Mesendoderm (in vitro differentiated cells): ENCODE data around the gene ULBP2.
"Not testable (repeated sequence)": the region's sequence is repeated elsewhere in the genome, so short reads cannot be mapped to it uniquely, and the experiment has no call there.

Experiments used
- DNase-seq: peaks from one replicate; pipeline ENCODE4 v3.0.0; 2013
- H2AK5ac ChIP-seq: 2 replicates; pipeline ENCODE4 v1.6.1; 2013; ENCODE audit warnings: low read length, inconsistent platforms
- H2BK120ac ChIP-seq: 2 replicates; pipeline ENCODE4 v1.6.1; 2013; ENCODE audit warnings: low read depth, mild to moderate bottlenecking, low read length, moderate library complexity, mixed read lengths
- H2BK15ac ChIP-seq: replicated peaks from 2 replicates; pipeline ENCODE4 v1.6.1; 2013; ENCODE audit warnings: low read depth, mild to moderate bottlenecking, moderate library complexity
- H2BK5ac ChIP-seq: 2 replicates; pipeline ENCODE4 v1.6.1; 2013; ENCODE audit warnings: low read length, inconsistent platforms
- H3K18ac ChIP-seq: 2 replicates; pipeline ENCODE4 v1.6.1; 2013; ENCODE audit warnings: mild to moderate bottlenecking, low read length, mixed read lengths
- H3K23ac ChIP-seq: one replicate; pipeline ENCODE4 v1.6.1; 2013; ENCODE audit warnings: low read length
- H3K27ac ChIP-seq: 2 replicates; pipeline ENCODE4 v1.5.1; 2013; ENCODE audit warnings: low read depth, mild to moderate bottlenecking, inconsistent platforms, low read length, moderate library complexity
- H3K27me3 ChIP-seq: 2 replicates; pipeline ENCODE4 v1.6.1; 2013; ENCODE audit warnings: low read length, control low read depth, mild to moderate bottlenecking, inconsistent platforms; ENCODE audit not compliant: insufficient read depth, poor library complexity
- H3K36me3 ChIP-seq: 2 replicates; pipeline ENCODE4 v1.6.1; 2013; ENCODE audit warnings: low read length, inconsistent platforms; ENCODE audit not compliant: control insufficient read depth, insufficient read depth
- H3K4ac ChIP-seq: one replicate; pipeline ENCODE4 v1.6.1; 2013; ENCODE audit warnings: low read depth, mild to moderate bottlenecking, low read length, moderate library complexity
- H3K4me1 ChIP-seq: 2 replicates; pipeline ENCODE4 v1.6.1; 2013; ENCODE audit warnings: low read depth, low read length, inconsistent platforms; ENCODE audit not compliant: control insufficient read depth
- H3K4me2 ChIP-seq: 2 replicates; pipeline ENCODE4 v1.6.1; 2013; ENCODE audit warnings: low read length
- H3K4me3 ChIP-seq: 2 replicates; pipeline ENCODE4 v1.5.1; 2013; ENCODE audit warnings: mild to moderate bottlenecking, low read length
- H3K56ac ChIP-seq: one replicate; pipeline ENCODE4 v1.6.1; 2013; ENCODE audit warnings: low read length
- H3K79me1 ChIP-seq: 2 replicates; pipeline ENCODE4 v1.6.1; 2013; ENCODE audit warnings: low read length, inconsistent platforms
- H3K79me2 ChIP-seq: 2 replicates; pipeline ENCODE4 v1.6.1; 2013; ENCODE audit warnings: mild to moderate bottlenecking, low read length; ENCODE audit not compliant: control insufficient read depth, insufficient read depth
- H3K9ac ChIP-seq: 2 replicates; pipeline ENCODE4 v1.6.1; 2013; ENCODE audit warnings: low read length, inconsistent platforms
- H4K5ac ChIP-seq: one replicate; pipeline ENCODE4 v1.6.1; 2013; ENCODE audit warnings: low read length
- H4K8ac ChIP-seq: one replicate; pipeline ENCODE4 v1.6.1; 2013; ENCODE audit warnings: low read depth, mild to moderate bottlenecking, control low read depth, low read length, moderate library complexity
- whole genome bisulfite sequencing: extraction: QIAGEN DNeasy Blood & Tissue Kit; methylation state at CpG from one replicate; pipeline ENCODE4 v1.1.7; 2013; ENCODE audit warnings: low lambda C conversion rate, missing lambda C conversion rate; ENCODE audit not compliant: insufficient coverage; ENCODE audit errors: extremely low coverage; 5-methylcytosine and 5-hydroxymethylcytosine counted together

ULBP2 gene

DNA sequence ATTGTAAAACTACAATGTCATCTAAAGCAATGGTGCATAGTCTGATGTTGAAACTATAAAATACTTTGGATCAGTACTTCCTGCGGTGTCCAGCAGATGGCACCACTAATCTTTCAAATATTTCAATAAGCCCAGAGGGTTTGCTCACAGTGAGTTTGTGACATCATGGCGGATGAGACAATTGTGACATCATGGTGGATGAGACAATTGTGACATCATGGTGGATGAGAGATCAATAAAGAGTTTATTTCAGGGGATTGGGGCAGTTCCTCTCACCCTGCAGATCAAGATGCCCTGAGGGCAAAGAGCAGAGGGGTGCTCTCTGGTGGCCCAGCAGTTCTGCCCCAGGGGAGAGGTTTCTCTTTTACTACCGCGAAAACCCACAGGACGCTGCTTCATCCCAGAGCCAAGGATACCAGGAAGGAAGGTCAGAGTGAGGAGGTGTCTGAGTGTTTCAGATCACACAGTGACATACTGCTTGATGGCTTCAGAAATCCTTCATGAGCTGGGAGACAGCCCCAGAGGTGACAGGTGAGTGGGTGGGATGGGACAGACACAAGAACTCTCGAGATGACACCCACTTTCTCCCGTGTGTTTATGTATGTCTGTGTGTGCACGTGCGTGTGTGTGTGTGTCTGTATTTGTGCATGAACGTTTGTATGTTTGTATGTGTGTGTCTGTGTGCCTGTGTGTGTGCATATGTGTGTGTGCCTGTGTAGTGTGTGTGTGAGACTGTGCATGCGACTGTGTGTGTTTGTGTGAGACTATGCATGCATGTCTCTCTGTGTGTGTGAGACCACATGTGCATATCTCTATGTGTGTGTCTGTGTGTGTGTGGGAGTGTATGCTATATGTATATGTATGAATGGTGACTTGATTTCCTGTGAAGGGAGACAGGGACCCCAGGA is 7.3 kb upstream of the ULBP2 start:
- no peak overlapping the region for H4K8ac ChIP-seq
- no peak overlapping the region for H4K5ac ChIP-seq
- no peaks in the 10 kb centered on the region for H3K79me1 ChIP-seq
- no peak overlapping the region for H3K27ac ChIP-seq
- no peak overlapping the region for H3K18ac ChIP-seq
- H2AK5ac ChIP-seq = no peak overlapping the region
- DNase-seq = peak; percentile 73
- H3K4me1 ChIP-seq = no peaks in the 10 kb centered on the region
- no peak overlapping the region for H2BK15ac ChIP-seq
- no peak overlapping the region for H3K4ac ChIP-seq
- H3K79me2 ChIP-seq = no peaks in the 10 kb centered on the region
- no peak overlapping the region for H3K4me2 ChIP-seq
- no peak overlapping the region for H3K23ac ChIP-seq
- no peak overlapping the region for H3K9ac ChIP-seq
- H3K56ac ChIP-seq = no peak overlapping the region
- H3K36me3 ChIP-seq = no peaks in the 10 kb centered on the region
- no peak overlapping the region for H2BK120ac ChIP-seq
- WGBS = no CpG with 5 or more reads among the region's 11 CpGs
- H3K4me3 ChIP-seq = no peak overlapping the region
- H2BK5ac ChIP-seq = no peak overlapping the region
- H3K27me3 ChIP-seq = peaks cover 26% of the 10 kb centered on the region

DNA sequence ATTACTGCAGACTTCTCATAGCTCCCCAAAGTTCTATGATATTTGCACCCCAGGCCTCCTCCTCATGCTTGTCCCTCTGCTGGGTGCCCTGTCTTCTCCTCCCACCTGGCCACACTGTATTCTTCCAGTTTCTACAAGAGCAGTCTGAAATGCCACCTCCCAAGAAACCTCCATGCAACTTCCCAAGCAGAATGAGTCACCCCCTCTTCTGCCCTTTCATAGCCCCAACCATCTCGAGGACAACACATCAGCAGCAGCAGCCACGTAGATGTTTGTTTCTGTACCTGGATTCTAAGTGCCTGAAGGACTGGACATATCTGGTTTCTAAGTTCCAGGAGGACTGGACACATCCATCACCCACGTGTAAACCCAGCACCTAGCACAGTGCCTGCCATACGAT is 6.6 kb upstream of the ULBP2 start:
- H3K4me3 ChIP-seq = no peak overlapping the region
- H2BK120ac ChIP-seq = no peak overlapping the region
- no peak overlapping the region for H3K4ac ChIP-seq
- no peak overlapping the region for H3K4me2 ChIP-seq
- H3K36me3 ChIP-seq = no peaks in the 10 kb centered on the region
- H3K4me1 ChIP-seq = no peaks in the 10 kb centered on the region
- H3K23ac ChIP-seq = no peak overlapping the region
- no peak overlapping the region for H2BK5ac ChIP-seq
- H3K56ac ChIP-seq = no peak overlapping the region
- no peak for DNase-seq
- no peak overlapping the region for H2AK5ac ChIP-seq
- no CpG with 5 or more reads among the region's 4 CpGs for WGBS
- no peaks in the 10 kb centered on the region for H3K79me1 ChIP-seq
- no peak overlapping the region for H4K8ac ChIP-seq
- H2BK15ac ChIP-seq = no peak overlapping the region
- no peak overlapping the region for H4K5ac ChIP-seq
- peaks cover 31% of the 10 kb centered on the region for H3K27me3 ChIP-seq
- H3K27ac ChIP-seq = no peak overlapping the region
- H3K18ac ChIP-seq = no peak overlapping the region
- H3K79me2 ChIP-seq = no peaks in the 10 kb centered on the region
- H3K9ac ChIP-seq = no peak overlapping the region

- WGBS = no CpG with 5 or more reads among the region's 2 CpGs
- H3K56ac ChIP-seq = no peak overlapping the region
These were observed 6.1 kb upstream of the ULBP2 start for GRCh38 chr6:149935668-149936067.

DNA sequence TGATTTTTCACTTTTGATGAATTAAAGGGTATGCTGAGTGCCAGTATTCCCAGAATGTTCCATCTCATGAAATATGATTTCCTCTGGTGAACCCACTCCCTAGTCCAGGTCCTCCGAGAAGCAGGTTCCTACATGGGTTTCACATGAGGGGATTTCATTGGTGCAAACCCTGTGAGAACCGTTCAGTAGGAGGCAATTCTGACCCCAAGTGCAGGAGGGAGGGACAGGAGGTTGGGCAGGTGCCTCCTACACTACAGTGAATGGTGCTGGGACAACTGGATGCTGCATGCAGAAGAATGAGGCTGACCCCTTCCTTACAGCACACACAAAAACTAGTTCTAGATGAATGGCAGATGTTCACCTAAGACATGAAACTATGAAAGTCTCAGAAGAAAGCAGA is 5.1 kb upstream of the ULBP2 start:
- Histone ChIP-seq H3K79me2 (no peaks in the 10 kb centered on the region), H3K23ac (no peak overlapping the region)
- WGBS = no CpG with 5 or more reads among the region's 2 CpGs

More at GRCh38 chr6:149935668-149936067, 6.1 kb upstream of the ULBP2 start:
- Histone ChIP-seq H3K4me1 (no peaks in the 10 kb centered on the region), H3K4ac (no peak overlapping the region), H3K4me3 (no peak overlapping the region), H2BK15ac (no peak overlapping the region), H4K5ac (no peak overlapping the region), H3K79me2 (no peaks in the 10 kb centered on the region), H4K8ac (no peak overlapping the region), H3K36me3 (no peaks in the 10 kb centered on the region), H3K27ac (no peak overlapping the region), H3K9ac (no peak overlapping the region), H3K27me3 (peaks cover 36% of the 10 kb centered on the region), H3K4me2 (no peak overlapping the region), H3K79me1 (no peaks in the 10 kb centered on the region), H3K18ac (no peak overlapping the region), H2BK5ac (no peak overlapping the region), H2BK120ac (no peak overlapping the region), H3K23ac (no peak overlapping the region), H2AK5ac (no peak overlapping the region)
- no peak for DNase-seq

DNA sequence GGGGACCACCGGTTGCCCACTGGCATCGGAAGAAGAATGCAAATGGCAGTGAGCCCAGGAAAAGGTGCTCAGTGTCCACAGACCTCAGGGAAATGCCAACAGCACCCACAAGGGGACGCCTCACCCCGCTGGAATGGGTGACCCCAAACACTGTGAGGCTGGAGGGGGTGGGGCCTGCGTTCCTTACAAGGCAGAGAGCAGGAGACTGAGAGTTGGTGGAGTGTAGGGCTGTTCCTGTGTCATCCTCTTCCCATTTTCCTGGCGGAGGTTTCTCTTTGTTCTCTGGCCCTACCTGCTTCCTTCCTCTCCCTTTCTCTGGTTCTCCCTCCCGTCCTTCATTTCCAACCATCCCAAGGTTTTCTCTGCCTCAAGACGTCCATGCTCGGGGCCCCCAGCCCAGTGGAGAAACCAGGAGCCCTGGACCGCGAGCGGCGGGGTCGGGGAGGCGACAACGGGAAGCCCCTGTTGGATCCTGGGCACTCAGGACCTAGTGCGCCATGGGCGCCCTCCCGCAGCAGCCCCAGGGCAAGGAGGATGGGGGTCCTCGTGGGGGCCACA is 3.7 kb upstream of the ULBP2 start:
- H2BK15ac ChIP-seq, H3K4me2 ChIP-seq, H3K27ac ChIP-seq, H3K79me1 ChIP-seq, H3K4me3 ChIP-seq, DNase-seq, H3K36me3 ChIP-seq, H2BK5ac ChIP-seq, H2BK120ac ChIP-seq, H3K23ac ChIP-seq, H3K18ac ChIP-seq, H2AK5ac ChIP-seq, H4K5ac ChIP-seq, H3K79me2 ChIP-seq, H4K8ac ChIP-seq, H3K4ac ChIP-seq, H3K9ac ChIP-seq, H3K4me1 ChIP-seq: not testable (repeated sequence)
- H3K56ac ChIP-seq = peak overlapping the region; percentile 34
- H3K27me3 ChIP-seq = peaks cover 46% of the 10 kb centered on the region
- WGBS = no CpG with 5 or more reads among the region's 20 CpGs

More for the DNA sequence above, 5.1 kb upstream of the ULBP2 start:
- no peaks in the 10 kb centered on the region for H3K4me1 ChIP-seq
- H2BK5ac ChIP-seq = no peak overlapping the region
- H2BK120ac ChIP-seq = no peak overlapping the region
- peaks cover 41% of the 10 kb centered on the region for H3K27me3 ChIP-seq
- no peak overlapping the region for H3K4me2 ChIP-seq
- H3K79me1 ChIP-seq = no peaks in the 10 kb centered on the region
- H3K56ac ChIP-seq = no peak overlapping the region
- no peak overlapping the region for H3K9ac ChIP-seq
- no peak overlapping the region for H4K5ac ChIP-seq
- H3K36me3 ChIP-seq = no peaks in the 10 kb centered on the region
- DNase-seq = no peak
- no peak overlapping the region for H2BK15ac ChIP-seq
- H4K8ac ChIP-seq = no peak overlapping the region
- H3K18ac ChIP-seq = no peak overlapping the region
- no peak overlapping the region for H3K27ac ChIP-seq
- no peak overlapping the region for H2AK5ac ChIP-seq
- H3K4me3 ChIP-seq = no peak overlapping the region
- no peak overlapping the region for H3K4ac ChIP-seq
